Measurements from ENCODE around the gene SVIP.

GRCh38 chr11:22869325-22869724 lies 39.7 kb upstream of the SVIP start:
- TF ChIP-seq CTCF (IDR thresholded peaks at IDR 0.05) (no peak), POLR2A (IDR thresholded peaks at IDR 0.05) (no peak), POLR2AphosphoS5 (IDR thresholded peaks at IDR 0.05) (no peak), EP300 (IDR thresholded peaks at IDR 0.05) (no peak)
